Activated CD4-positive, alpha-beta T cell treated with anti-CD3 and anti-CD28 coated beads, Interleukin-2, amount 50 U/mL, for 16 hours (primary cell): ENCODE data around the gene GSG1L.

Experiments
- DNase-seq: peaks from one replicate; pipeline ENCODE4 v3.0.0-alpha.2; 2020

GSG1L gene

GRCh38 chr16:28062261-28062846, 1.2 kb downstream of the GSG1L start:
- DNase-seq: no peak

GRCh38 chr16:28061352-28062101, 2.0 kb downstream of the GSG1L start:
- no peak for DNase-seq

- no peak for DNase-seq
Observed at GRCh38 chr16:28059841-28060575, 3.5 kb downstream of the GSG1L start.

GRCh38 chr16:28058839-28059589, 4.5 kb downstream of the GSG1L start:
- no peak for DNase-seq

- no peak for DNase-seq
Observed at GRCh38 chr16:28057949-28058348, 5.6 kb downstream of the GSG1L start.

GRCh38 chr16:28053461-28053860, 10.1 kb downstream of the GSG1L start:
- DNase-seq: no peak

GRCh38 chr16:28052274-28053128, 11.0 kb downstream of the GSG1L start:
- DNase-seq: no peak

- DNase-seq: no peak
Observed at GRCh38 chr16:28051486-28051885, 12.0 kb downstream of the GSG1L start.

- DNase-seq: no peak
Observed at GRCh38 chr16:28042811-28043210, 20.7 kb downstream of the GSG1L start.

GRCh38 chr16:28041615-28042014, 21.9 kb downstream of the GSG1L start:
- DNase-seq: no peak

GRCh38 chr16:28040039-28040438, 23.5 kb downstream of the GSG1L start:
- no peak for DNase-seq

GRCh38 chr16:28039493-28039892, 24.0 kb downstream of the GSG1L start:
- no peak for DNase-seq

GRCh38 chr16:28038409-28038808, 25.1 kb downstream of the GSG1L start:
- no peak for DNase-seq

- no peak for DNase-seq
Observed at GRCh38 chr16:28035866-28036393, 27.6 kb downstream of the GSG1L start.

- no peak for DNase-seq
Observed at GRCh38 chr16:28033870-28034269, 29.6 kb downstream of the GSG1L start.

GRCh38 chr16:28029387-28030002, 34.0 kb downstream of the GSG1L start:
- DNase-seq: no peak

- no peak for DNase-seq
Observed at GRCh38 chr16:28027055-28027454, 36.5 kb downstream of the GSG1L start.

- no peak for DNase-seq
Observed at GRCh38 chr16:28025631-28026030, 37.9 kb downstream of the GSG1L start.

GRCh38 chr16:28019218-28019617, 44.3 kb downstream of the GSG1L start:
- no peak for DNase-seq

- no peak for DNase-seq
Observed at GRCh38 chr16:28014851-28015250, 48.7 kb downstream of the GSG1L start.

- no peak for DNase-seq
Observed at GRCh38 chr16:28013878-28014277, 49.6 kb downstream of the GSG1L start.

GRCh38 chr16:28013392-28013791, 50.1 kb downstream of the GSG1L start:
- DNase-seq: no peak
